HG02678 (cell line): Measurements from ENCODE around the gene SLC25A45.
A peak's percentile ranks its signal among the peaks of the same experiment; 100 is the strongest.

ENCODE experiments used
- ATAC-seq: cut with Tn5 transposase; IDR thresholded peaks from one replicate; pipeline ENCODE4 v1.9.1; 2021; ENCODE audit warnings: mild to moderate bottlenecking, moderate library complexity; ENCODE audit not compliant: unreplicated experiment

The SLC25A45 gene

DNA sequence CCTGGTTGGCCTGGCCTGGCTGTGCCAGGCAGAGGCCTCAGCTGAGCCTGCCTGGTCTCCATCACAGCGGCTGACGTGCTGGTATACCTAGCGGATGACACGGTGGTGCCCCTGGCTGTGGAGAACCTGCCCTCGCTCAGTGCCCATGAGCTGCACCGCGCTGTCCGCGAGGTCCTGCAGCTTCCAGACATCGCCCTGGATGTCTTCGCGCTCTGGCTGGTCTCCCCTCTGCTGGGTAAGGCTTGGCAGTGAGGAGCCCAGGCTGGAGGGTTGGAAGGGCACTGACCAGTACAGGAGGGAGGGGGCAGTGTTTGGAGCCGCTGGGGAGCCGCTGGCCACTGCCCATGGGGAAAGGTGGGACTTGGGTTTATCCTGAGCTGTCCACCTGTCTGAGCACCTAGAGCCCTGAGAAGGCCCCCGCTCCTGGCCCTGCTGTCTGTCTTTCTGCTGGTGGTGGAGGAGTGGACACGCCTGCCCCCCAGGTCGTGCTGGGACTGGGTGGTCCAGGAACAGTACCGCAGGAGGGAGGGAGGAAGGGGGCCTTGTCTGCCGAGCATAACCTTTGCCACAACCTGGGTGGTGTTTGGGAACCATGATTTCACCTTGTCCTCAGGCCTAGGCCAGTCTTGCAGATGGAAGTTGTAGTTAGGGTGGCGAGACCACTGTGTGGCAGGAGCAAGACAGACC, 7.0 kb upstream of the SLC25A45 start:
- ATAC-seq: no peak

DNA sequence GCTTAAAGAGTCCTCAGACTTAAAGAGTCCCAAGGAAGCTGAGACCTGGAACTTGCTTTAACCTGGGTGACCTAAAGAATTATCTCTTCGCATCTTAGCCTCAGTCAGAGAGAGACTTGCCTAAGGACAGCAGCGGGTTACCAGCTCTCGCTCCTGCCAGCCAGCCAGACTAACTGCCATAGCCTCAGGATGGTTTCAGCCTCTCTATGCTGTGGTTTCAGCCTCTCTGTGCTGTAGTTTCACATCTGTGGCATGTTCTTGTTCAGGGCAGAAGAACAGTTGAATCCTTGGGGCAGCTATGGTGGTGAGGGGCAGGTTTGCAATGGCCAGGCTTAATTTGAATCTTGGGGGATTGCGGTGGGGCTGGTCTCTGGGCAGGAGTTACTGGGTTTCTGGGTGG, 6.3 kb upstream of the SLC25A45 start:
- no peak for ATAC-seq

DNA sequence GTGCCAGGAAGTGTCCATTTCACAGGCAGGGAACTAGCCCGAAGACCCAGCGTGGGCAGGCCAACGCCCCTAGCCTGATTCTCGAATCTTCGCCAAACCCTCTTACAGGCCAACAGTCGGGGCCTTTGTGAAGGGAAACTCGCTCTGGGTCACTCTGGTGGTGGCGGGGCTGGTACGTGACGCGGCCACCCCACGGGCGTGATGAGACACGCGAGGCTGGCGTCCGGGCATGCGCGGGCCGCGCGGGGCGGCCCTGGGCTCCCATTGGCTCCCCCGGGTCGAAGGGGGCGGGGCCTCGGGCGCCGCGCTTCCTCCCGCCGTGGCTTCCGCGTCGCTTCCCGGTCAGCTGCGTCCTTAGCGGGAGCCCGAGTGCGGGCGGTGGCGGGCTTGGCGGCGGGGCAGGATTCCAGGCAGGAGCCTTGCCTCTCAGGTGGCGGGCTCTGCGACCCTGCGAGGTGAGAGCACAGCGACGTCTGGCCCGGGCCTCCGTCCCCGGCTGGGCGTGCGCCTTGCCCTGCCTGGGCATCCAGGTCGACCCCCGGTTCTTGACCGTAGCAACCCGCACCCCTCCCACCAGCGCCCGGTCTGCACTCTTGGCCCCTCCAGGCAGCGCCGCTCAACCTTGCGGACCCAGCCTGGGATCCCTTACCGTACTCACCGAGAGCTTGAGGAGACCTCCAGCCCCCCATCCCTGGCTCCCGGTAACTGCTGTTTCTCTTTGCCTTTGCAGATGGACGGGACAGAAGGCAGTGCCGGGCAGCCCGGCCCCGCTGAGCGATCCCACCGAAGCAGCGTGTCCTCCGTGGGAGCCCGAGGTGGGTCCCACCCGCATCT, 4.1 kb upstream of the SLC25A45 start, which contains the start of gene FRMD8:
Gene FRMD8, plus strand, starts transcription at position 331 of the 834 bp plus-strand sequence. Its CDS starts 400 bp downstream, at position 731.
- ATAC-seq: peak; percentile 57

DNA sequence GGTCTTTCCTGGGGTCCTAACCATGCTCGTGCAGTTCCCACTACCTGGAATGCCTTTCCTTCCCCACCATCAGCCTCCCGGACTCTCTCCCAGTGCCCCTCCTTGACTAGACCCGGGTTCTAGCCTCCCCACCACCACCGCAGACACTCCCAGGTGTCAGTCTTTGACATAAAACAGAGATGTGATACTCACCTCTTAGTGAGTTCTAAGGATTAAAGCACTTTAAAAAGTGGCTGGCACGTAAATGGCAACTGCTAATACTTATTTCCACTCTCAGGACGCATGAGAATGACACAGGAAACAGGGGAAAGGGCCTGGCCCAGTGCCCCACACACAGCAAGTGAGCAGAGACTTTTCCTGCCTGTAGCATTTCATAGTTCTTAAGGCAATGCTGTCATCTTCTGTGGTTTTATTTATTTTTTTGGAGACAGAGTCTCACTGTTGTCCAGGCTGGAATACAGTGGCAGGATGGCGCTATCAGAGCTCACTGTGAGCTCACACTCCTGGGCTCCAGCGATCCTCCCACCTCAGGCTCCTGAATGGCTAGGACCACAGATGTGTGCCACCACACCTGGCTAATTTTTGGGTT, 1.9 kb upstream of the SLC25A45 start:
- no peak for ATAC-seq

DNA sequence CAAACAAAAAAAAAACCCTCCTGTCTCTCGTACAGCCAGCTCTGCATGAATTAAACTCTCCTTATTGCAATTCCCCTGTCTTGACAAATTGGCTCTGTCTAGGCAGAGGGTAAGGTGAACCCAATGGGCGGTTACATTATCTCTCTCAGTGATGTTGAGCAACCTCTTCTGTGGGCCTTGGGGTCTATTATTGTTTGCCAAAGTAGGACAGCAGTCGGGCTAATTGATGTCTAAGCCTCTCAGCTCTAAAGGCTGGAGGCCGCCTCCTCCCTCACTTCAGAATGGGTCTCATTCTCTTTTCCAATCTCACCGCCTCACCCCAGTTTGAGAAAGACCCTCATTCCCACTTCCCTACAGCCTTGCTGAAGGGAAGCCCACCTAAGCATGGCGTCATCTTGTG, 1.3 kb upstream of the SLC25A45 start:
- no peak for ATAC-seq

DNA sequence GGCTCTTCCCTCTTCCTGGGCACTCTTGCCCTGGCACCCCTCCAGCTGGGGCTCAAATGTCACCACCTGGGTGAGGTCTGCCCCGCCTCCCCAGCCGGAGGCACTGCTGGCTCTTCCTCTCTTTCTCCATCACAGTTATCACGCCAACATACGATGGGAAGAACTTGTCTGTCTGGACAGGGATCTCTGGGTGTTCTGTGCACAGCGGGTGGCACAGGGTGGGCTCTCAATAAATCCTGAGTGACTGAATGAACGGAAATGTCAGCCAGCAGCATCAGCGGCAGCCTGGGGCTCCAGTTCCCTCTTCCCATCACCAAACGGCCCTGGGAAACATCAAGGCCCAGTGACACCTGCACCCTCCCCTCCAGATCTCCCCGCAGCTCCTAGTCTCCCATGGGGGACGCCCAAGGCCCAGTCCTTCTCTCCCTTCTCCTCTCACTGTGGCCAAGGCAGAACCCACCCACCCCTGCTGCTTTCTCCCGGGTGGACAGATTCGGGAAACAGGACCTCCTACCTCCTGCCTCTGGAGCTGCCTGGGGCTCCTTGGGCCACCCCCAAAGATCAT, 440 bp upstream of the SLC25A45 start:
- ATAC-seq: no peak

DNA sequence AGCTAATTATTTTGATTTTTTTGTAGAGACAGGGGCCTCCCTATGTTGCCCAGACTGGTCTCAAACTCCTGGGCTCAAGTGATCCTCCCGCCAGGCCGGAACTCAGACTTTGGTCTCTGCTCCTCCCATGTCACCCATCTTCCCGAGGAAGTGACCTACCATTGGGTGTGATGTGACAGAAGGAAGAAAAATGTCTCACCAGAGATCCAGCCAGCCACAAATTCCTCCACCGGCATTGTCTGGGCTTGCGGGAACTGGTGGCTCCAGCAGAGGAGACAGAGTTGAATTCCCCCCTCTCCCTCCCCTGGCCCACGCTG, 772 bp downstream of the SLC25A45 start:
- peak; percentile 10 for ATAC-seq

DNA sequence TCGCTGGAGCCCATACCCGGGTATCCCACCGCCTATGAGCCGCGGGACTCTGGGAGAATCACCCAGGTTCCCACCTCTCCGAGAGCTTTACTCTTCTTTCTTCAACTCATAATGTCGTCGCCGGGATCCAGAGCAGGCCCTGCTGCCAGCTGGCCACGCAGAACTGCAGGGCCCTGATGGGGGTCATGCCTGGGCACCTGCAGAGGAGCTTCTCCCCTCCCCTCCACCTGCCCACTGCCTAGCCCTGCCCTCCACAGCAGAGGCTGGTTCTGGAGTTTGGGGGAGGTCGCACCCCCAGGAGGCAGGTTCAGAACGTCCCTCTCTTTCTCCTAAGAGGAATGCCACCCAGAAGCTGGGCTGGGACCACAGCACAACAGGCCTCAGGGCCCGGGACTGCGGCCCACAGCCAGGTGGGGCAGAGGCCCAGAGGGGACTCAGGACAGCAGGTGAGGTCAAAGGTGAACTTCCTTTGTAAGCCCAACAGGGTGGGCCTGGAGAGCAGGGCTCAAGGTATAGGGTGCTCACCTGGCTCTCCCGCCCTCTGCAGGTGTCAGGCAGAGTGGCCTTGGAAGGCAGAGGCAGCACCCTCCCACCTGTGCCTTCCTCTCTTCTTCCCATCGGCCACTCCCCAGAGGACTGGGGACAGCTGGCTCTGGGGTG, 1.9 kb downstream of the SLC25A45 start:
- no peak for ATAC-seq

DNA sequence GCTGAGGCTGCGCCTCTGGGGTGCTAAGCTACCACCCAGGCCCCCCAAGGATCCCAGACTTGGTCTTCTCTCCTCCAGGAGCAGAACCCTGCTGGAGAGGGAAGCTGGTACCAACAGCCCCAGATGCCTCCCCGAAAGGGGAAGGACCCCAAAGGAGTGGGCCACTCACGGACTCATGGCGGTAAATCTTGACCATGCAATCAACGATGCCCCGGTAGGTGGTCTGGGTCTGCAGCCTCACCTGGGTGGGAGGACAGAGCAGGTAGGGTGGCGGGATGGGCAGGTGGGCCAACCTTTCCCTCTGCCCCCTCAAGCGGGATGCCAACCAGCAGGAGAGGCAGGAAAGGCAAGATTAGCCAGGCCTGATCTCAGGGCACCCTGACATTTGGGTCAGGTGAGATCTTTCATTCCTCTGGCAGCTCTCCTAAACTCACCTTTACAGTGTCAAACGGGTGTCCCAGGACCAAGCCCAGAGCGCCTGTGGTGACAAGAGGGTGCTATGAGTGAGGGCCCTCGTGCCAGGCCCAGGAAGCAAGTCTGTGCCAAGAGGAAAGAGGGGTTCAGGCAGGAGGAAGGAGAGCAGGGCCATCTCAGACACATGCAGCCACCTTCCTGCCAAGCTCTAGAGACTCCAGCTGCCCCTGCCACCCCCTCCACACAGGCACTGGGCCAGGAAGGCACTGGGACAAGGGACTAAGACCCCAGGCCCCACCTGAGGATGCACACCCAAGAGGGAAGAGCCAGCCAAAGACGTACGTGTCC, 2.6 kb downstream of the SLC25A45 start:
- no peak for ATAC-seq

DNA sequence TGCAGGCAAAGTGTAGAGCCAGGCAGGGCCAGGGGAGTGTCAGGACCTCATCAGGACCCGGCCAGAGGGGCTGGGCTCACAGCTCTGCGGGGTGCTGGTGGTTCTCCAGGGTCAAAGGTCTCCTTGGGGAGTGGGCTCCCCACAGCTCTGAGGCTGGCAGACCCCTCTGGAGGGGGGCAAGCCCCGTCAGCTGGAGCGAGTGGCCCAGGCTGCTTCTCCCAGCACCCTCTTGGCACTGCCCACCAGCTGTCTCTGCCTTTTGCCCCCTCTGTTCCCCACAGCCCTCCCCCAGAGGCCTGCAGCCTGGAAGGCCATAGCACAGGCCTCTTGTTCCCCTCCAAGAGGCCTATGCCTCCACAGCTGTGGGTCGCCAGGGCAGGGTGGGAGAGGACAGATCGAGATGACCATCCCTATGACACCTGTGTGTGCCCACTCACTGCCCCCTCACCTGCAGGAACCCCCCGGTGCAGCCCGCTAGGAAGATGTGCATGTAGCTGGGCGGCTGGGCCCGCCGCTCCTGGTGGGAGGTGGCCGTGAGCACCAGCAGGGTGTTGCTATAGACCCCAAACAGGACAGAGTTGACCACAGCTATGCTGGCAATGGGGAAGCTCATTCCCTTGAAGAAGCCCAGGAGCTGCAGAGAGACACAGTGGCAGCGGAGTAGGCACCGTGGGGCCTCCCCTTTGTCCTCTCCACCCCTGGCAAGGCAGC, 3.4 kb downstream of the SLC25A45 start:
- no peak for ATAC-seq

DNA sequence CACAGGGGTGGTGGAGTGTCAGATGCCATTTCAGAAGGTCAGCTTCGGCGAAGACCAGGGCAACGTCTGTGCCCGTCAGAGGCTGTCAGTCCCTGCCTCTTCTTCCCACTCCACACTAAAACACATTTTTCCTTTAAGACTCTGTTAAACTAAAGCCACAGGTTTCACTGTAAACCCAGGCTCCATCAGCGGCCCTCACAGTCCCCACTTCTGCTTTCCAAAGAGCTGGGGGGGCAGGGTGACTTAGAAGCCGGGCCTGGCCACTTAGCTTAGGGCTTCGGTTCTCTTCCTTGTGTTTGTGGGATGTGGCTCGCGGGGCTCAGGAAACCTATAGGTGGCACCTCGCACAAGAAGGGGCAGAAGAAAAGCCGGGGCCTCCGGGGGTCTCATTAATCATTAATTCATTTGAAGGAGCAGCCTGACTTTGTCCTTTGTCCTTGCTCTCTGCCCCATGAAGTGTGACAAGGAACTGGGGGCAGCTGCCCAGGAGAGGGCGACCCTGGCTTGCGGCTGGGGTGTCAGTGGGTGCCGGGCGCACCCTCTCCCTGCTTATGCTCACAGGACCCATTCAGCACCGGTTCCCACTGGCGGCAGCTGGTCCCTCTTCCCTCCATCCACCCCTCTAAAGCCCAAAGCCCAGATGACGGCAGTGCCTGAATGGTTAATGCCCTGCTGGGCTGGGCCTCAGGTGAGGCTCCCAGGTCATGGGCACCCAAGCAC, 4.1 kb downstream of the SLC25A45 start:
- no peak for ATAC-seq

DNA sequence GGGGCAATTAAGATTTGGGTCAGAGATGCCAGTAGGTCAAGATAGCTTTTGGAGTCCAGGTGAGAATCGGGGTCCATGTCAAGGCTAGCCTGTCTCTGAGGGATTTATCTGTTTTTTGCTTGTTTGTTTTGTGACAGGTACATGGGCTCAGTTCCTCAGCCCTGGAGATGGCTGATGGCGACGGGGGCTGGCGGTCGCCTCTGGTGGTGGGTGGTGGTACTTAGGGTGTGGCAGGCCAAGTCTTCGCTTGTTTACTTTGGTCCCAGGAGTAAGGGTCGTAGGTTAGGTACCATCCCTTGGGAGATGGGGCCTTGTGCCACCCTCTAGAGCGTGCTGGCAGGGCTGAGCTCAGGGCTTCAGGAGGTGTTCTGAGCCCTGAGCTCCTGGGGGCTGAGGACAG, 4.7 kb downstream of the SLC25A45 start:
- ATAC-seq: no peak

DNA sequence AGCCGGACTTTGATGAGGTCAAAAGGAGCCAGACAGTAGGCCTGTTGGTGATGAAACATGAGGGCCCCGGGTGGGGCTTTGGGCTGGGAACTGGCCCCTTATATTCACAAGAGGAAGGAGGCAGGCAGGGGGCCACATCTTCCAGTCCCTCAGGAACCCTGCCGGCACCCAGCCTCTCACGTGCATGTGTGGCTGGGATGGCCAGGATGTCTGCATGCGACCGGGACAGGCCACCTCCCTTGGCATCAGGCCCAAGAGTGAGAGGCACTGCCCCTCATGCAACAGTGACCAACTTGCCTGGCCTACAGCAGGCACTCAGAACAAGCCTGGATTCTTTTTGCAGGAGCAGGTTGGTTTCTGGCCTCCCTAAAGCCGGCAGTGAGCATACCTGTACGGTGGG, 5.4 kb downstream of the SLC25A45 start:
- no peak for ATAC-seq

DNA sequence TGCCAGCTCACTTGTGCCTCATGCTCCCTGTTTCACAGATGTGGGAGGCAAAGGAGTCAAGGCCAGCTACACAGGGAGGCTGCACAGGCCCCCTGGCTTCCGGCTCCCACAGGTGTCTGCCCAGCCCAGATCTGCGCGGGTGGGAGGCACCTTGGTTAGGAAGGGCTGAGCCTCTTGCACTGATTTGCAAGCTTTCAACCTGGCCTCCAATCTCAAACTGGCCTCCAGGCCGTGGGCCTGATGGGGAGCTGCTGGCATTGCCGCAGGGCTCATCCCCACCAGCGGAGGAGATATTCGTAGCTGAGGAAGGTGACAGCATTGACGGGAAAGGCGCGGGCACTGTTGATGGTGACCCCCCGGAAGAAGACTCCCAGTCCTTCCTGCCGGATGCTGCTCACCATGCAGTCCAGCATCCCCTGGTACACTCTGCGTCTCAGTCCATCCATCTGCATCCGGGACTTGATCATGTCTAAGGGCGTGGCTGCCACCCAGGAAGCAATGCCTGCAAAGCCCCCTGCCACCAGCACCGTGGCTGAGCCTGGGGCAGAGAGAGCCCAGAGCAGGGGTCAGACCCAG, 6.2 kb downstream of the SLC25A45 start:
- no peak for ATAC-seq

DNA sequence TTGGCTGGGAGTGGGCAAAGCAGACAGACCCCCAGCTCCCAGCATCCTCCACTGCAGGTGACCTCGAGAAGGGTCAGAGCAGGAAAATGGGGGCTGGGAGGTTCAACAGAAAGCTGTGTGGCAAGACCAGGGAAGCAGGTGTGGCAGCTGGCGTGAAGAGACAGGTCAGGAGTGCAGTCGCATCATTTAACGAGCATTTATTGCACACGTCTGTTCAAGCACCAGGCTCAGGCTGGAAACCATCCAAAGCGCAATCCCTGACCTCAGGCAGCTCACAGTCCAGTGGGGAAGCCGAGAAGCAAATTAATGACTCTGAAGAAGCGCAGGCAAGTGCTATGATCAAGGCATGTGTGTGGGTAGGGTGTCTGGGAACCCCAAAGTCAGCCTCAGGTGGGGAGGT, 7.4 kb downstream of the SLC25A45 start:
- no peak for ATAC-seq

DNA sequence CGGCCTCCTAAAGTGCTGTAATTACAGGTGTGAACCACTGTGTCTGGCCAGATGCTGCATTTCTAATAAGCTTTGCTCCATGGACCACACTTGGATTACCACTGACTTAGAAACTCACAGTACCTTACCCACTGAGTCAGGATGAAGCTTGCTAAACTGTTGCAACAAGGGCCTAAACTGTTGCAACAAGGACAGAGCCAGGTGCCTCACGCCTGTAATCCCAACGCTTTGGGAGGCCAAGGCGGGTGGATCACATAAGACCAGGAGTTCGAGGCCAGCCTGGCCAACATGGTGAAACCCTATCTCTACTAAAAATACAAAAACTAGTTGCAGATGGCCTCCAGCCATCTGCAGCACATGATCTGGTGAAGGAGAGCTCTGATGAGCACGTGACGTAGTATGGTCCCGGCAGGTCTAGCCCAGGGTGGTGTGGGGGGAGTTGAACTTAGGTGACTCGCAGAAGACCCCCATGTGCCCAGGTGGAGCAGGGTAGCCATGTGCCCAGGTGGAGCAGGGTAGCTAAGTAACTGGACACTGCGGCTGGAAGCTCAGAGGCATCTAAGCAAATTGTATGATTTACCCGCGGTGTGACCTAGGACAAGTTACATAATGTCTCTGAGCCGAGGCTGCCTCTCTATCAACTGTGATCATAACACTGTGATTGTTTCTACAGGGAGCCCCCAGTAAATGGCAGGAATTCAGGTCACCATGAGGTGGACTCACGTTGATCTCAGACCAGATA, 8.4 kb downstream of the SLC25A45 start:
- no peak for ATAC-seq

DNA sequence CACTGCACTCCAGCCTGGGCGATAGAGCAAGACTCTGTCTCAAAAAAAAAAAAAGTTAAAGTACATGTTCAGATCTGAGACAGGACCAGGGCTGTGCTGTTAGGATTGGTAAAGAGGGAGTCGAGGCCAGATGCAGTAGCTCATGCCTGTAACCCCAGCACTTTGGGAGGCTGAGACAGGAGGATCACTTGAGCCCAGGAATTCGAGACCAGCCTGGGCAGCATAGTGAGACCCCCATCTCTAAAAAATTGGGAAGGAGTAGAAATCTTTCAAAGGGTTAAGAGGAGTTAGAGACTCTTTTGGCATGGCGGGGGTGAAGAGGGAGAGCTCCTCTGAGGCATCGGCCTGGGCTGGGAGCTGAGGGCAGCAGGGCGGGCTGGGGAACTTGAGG, 11.8 kb downstream of the SLC25A45 start:
- ATAC-seq: no peak

DNA sequence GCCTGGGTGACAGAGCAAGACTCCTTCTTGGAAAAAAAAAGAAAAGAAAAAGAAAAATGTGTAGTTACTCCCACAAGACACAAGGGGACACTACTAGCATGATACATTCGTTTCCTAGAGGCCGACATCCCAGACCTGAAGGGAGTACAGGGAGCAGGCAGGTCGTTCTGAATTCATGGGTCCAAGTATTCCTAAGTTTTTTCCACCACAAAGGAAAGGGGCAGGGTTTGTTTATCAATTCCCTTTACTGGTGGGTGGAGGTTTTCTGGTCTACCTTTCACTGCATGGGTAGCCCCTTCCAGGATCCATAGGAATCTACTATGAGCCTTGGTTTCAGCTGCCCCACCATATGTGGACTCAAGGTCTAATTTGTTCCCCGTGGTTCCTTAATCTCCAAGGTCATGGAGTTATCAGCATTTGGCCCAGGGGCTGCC, 16.1 kb downstream of the SLC25A45 start:
- peak; percentile 41 for ATAC-seq
